ENCODE measurements around the gene ZNF614.

DNA sequence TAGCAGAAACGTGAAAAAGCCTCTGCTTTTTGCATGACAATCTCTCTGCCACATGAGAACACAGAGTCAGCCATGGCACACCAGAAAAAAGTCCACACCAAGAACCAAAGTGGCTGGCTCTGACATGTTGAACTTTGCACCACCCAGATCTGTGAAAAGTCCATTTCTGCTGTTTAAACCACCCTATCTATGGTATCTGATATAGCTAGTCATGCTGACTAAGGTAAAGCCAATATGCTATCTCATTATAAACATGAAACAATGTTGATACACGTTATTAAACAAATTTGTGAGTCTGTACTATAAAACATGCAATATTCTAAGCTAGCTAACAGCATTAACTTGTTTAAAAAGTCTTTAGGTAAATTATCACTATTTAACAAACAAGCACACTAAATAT lies 41.5 kb upstream of the ZNF614 start:
- no peak for TF ChIP-seq POLR2A (IDR thresholded peaks at IDR 0.05)
- TF ChIP-seq, protein P1, sequence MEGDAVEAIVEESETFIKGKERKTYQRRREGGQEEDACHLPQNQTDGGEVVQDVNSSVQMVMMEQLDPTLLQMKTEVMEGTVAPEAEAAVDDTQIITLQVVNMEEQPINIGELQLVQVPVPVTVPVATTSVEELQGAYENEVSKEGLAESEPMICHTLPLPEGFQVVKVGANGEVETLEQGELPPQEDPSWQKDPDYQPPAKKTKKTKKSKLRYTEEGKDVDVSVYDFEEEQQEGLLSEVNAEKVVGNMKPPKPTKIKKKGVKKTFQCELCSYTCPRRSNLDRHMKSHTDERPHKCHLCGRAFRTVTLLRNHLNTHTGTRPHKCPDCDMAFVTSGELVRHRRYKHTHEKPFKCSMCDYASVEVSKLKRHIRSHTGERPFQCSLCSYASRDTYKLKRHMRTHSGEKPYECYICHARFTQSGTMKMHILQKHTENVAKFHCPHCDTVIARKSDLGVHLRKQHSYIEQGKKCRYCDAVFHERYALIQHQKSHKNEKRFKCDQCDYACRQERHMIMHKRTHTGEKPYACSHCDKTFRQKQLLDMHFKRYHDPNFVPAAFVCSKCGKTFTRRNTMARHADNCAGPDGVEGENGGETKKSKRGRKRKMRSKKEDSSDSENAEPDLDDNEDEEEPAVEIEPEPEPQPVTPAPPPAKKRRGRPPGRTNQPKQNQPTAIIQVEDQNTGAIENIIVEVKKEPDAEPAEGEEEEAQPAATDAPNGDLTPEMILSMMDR (IDR thresholded peaks at IDR 0.05): no peak
